T-helper 2 cell (primary cell): ENCODE measurements around the gene RSRP1.
"Not testable (repeated sequence)": the region's sequence is repeated elsewhere in the genome, so short reads cannot be mapped to it uniquely, and the experiment has no call there.

Experiments used
- DNase-seq, 5 experiments: peaks; one replicate each; pipeline versions ENCODE4 v3.0.0 to v3.0.0-alpha.2; 2012 to 2022
- total RNA-seq, 2 donors: gene quantifications; one replicate each; lab custom pipeline; 2026; lab: John Stamatoyannopoulos, UW

RSRP1 gene
- total RNA-seq, result 712 to 831 reads per million in 2 donors

- peak; percentile 99 to 100 (median 100) for DNase-seq
These were observed at the start of gene RSRP1 for GRCh38 chr1:25247024-25247828. RSRP1 (minus strand) TSS chr1:25247454; CDS start chr1:25246963, 491 bp downstream.

- DNase-seq, result not testable (repeated sequence)
These were observed 49.2 kb upstream of the RSRP1 start for GRCh38 chr1:25296501-25296900.

- not testable (repeated sequence) for DNase-seq
These were observed 47.9 kb upstream of the RSRP1 start for GRCh38 chr1:25294889-25295826.

- not testable (repeated sequence) for DNase-seq
These were observed 46.2 kb upstream of the RSRP1 start for GRCh38 chr1:25293426-25293825.

GRCh38 chr1:25290043-25290442 lies 42.8 kb upstream of the RSRP1 start:
- not testable (repeated sequence) for DNase-seq

- DNase-seq, result not testable (repeated sequence)
These were observed 41.4 kb upstream of the RSRP1 start for GRCh38 chr1:25288573-25289101.

GRCh38 chr1:25287164-25287563 lies 39.9 kb upstream of the RSRP1 start:
- not testable (repeated sequence) for DNase-seq

GRCh38 chr1:25285862-25286261 lies 38.6 kb upstream of the RSRP1 start:
- not testable (repeated sequence) for DNase-seq

GRCh38 chr1:25279693-25280111 lies 32.4 kb upstream of the RSRP1 start:
- not testable (repeated sequence) for DNase-seq

- DNase-seq, result not testable (repeated sequence)
These were observed 31.5 kb upstream of the RSRP1 start for GRCh38 chr1:25278790-25279189.

- not testable (repeated sequence) for DNase-seq
These were observed 31.1 kb upstream of the RSRP1 start for GRCh38 chr1:25278358-25278757.

- DNase-seq, result not testable (repeated sequence)
These were observed 30.0 kb upstream of the RSRP1 start for GRCh38 chr1:25277295-25277694.

- DNase-seq, result not testable (repeated sequence)
These were observed 28.4 kb upstream of the RSRP1 start for GRCh38 chr1:25275648-25276047.

- not testable (repeated sequence) for DNase-seq
These were observed 25.0 kb upstream of the RSRP1 start, which contains the start of gene RHD for GRCh38 chr1:25272238-25272637. RHD (plus strand) TSS chr1:25272509; CDS start chr1:25272548, 39 bp downstream.

- not testable (repeated sequence) for DNase-seq
These were observed 21.0 kb upstream of the RSRP1 start for GRCh38 chr1:25268143-25268760.

GRCh38 chr1:25267288-25268142 lies 20.3 kb upstream of the RSRP1 start:
- DNase-seq, result peak; percentile 73 to 87 (median 81)

GRCh38 chr1:25266554-25267287 lies 19.5 kb upstream of the RSRP1 start:
- DNase-seq, result peak in 2 of 5 experiments; percentile 41 to 57

- DNase-seq, result not testable (repeated sequence)
These were observed 13.1 kb upstream of the RSRP1 start for GRCh38 chr1:25260336-25260735.

GRCh38 chr1:25259813-25260212 lies 12.6 kb upstream of the RSRP1 start:
- DNase-seq, result peak in 1 of 5 experiments; percentile 67

GRCh38 chr1:25257196-25257595 lies 9.9 kb upstream of the RSRP1 start:
- no peak for DNase-seq
